ENCODE results near the gene ABLIM1. TPM values are rescaled to one million over a fixed set of nuclear protein-coding genes. Genes with fewer than 3 reads are reported as not detected.

Gene ABLIM1
- total RNA-seq, 1 experiment from 2014 or later, result 89.4 TPM

DNA sequence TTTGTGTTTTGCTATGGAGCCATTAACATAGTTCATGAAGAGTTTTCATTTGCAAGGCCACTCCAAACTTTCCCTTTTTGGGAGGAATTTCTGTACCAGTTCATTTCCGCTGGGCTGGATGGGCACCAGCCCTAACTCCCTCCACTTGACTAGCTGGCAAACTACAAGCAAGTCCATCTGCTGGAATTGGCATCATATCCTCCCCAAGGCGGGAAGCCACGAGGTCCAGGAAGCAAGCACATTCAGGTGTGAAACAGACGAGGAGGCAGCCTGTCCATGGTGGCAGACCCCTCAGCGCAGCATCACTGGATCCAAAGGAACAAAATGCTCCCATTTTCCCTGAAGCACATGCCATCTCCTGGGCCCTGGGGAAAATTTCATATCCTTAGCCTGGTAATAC is 125.8 kb downstream of the ABLIM1 start:
- TF ChIP-seq, protein P1, sequence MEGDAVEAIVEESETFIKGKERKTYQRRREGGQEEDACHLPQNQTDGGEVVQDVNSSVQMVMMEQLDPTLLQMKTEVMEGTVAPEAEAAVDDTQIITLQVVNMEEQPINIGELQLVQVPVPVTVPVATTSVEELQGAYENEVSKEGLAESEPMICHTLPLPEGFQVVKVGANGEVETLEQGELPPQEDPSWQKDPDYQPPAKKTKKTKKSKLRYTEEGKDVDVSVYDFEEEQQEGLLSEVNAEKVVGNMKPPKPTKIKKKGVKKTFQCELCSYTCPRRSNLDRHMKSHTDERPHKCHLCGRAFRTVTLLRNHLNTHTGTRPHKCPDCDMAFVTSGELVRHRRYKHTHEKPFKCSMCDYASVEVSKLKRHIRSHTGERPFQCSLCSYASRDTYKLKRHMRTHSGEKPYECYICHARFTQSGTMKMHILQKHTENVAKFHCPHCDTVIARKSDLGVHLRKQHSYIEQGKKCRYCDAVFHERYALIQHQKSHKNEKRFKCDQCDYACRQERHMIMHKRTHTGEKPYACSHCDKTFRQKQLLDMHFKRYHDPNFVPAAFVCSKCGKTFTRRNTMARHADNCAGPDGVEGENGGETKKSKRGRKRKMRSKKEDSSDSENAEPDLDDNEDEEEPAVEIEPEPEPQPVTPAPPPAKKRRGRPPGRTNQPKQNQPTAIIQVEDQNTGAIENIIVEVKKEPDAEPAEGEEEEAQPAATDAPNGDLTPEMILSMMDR (IDR thresholded peaks at IDR 0.05; ENCODE audit: unreplicated experiment), result no peak
- CTCF ChIA-PET, result interaction anchor here (0.6 to 1.6 kb wide), 3 partner anchors 12 to 582 kb away, joined by 3 to 4 read pairs (median 4); no protein-coding TSS in a partner anchor
- Mint-ChIP-seq H3K4me1 (ENCODE audit: low read depth, unreplicated experiment) (no peaks in the 10 kb centered on the region), H3K36me3 (ENCODE audit: insufficient read depth, unreplicated experiment) (no peaks in the 10 kb centered on the region), H3K9me3 (ENCODE audit: low read depth, unreplicated experiment) (no peaks in the 10 kb centered on the region), H3K27me3 (ENCODE audit: unreplicated experiment) (no peaks in the 10 kb centered on the region), H3K27ac (ENCODE audit: unreplicated experiment) (no peak overlapping the region), H3K4me3 (ENCODE audit: low read depth, unreplicated experiment) (no peak overlapping the region)
- DNase-seq, result no peak
- no TSS peak for BruUV-seq (replicated peaks)
- intact Hi-C loops (cut with micrococcal nuclease; ENCODE audit: unreplicated experiment), result no loop called here

DNA sequence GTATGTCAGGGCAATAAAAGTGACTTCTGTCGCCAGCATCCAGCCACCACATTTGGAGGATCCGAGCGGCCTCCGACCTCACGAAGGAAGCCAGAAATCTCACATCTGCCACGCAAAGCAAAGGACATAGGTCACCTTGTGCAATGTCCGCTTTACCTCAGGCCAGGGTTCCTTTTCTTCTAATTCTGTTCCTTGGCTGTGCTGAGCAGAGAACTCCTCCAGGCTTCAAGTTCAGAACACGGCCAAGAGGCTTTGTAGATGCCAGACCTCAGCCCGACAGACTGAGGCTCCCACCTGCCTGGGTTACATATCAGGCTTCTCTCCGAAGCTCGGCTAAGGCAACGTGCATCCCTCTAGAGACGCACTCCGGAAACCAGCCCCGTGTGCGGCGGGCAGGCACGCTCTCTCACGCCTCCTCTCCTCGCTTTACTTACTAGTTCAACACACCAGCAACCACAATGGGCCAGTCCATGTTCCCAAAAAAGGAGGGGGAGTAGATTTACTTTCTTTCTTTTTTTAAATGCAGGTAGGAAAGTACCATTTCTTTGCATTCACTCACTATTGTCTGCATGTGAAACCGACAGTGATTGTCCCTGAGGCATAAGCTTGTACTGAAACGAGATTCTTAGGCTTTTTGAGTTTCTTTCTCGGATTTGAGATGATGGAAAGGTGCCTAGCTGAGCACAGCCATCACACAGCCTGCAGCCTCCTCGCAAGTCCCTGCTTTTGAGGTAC is 131.4 kb downstream of the ABLIM1 start:
- BruUV-seq (replicated peaks), result TSS peak; percentile 68
- Mint-ChIP-seq H3K27me3 (ENCODE audit: unreplicated experiment) (no peaks in the 10 kb centered on the region), H3K4me1 (ENCODE audit: low read depth, unreplicated experiment) (peaks cover 32% of the 10 kb centered on the region), H3K4me3 (ENCODE audit: low read depth, unreplicated experiment) (peak overlapping the region; percentile 92), H3K9me3 (ENCODE audit: low read depth, unreplicated experiment) (no peaks in the 10 kb centered on the region), H3K27ac (ENCODE audit: unreplicated experiment) (peak overlapping the region; percentile 92), H3K36me3 (ENCODE audit: insufficient read depth, unreplicated experiment) (peaks cover 26% of the 10 kb centered on the region)
- CTCF ChIA-PET, result interaction anchor here (0.7 to 0.8 kb wide), 3 partner anchors 8 to 902 kb away, joined by 3 to 5 read pairs (median 3); no protein-coding TSS in a partner anchor
- intact Hi-C loops (cut with micrococcal nuclease; ENCODE audit: unreplicated experiment), result no loop called here
- peak; percentile 75 for DNase-seq
- TF ChIP-seq, protein P1 (IDR thresholded peaks at IDR 0.05; ENCODE audit: unreplicated experiment), result no peak

DNA sequence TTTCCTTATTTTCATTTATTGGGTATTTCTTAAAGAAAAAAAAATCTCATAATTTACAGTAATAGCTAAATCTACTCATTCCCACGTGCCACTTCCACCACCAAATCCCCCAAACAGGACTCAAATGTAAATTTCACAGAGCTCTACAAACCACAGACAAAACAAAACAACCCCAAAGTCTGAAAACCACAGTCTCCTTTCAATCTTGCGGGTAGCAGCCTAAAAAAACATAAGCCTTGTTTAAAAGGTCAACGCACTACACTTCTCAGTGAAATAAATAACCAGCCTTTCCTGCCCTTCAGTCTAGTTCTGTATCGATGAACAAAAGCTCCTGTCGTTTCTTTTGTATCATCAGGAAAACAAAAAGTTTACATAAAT is 132.0 kb downstream of the ABLIM1 start:
- intact Hi-C loops (cut with micrococcal nuclease; ENCODE audit: unreplicated experiment), result no loop called here
- no TSS peak for BruUV-seq (replicated peaks)
- TF ChIP-seq, protein P1 (IDR thresholded peaks at IDR 0.05; ENCODE audit: unreplicated experiment), result no peak
- Mint-ChIP-seq H3K4me3 (ENCODE audit: low read depth, unreplicated experiment) (peak overlapping the region; percentile 92), H3K27ac (ENCODE audit: unreplicated experiment) (peak overlapping the region; percentile 92), H3K4me1 (ENCODE audit: low read depth, unreplicated experiment) (peaks cover 38% of the 10 kb centered on the region), H3K9me3 (ENCODE audit: low read depth, unreplicated experiment) (no peaks in the 10 kb centered on the region), H3K36me3 (ENCODE audit: insufficient read depth, unreplicated experiment) (peaks cover 31% of the 10 kb centered on the region), H3K27me3 (ENCODE audit: unreplicated experiment) (no peaks in the 10 kb centered on the region)
- CTCF ChIA-PET, result interaction anchor here (1.3 kb wide), 1 partner anchor 55 kb away, joined by 4 read pairs; no protein-coding TSS in a partner anchor
- no peak for DNase-seq

DNA sequence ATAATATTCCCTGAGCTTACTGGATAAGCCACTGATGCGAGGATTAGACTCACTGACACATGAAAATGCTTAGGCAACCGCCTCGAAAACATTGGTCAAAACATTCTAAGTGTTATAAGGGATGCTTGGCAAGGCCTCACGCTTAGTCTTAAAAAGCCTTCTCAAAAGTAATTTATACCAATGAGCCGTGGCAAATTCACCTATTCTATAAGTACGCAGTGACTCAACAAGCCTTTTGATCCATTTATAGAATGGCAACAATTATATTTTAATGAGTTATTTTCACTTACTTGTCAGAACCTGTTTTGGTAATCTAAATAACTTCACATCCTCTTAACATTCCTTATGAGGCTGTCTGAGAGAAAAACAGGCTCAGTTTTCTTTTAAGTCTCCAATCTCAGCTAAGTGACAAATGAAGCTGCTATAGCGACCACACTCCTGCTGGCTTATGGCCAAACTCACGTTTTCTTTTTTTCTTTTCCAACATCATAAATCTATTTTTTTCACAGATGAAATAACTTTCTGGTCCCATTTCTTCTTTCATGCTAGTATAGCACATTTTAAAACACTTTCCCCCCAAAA is 132.6 kb downstream of the ABLIM1 start:
- TF ChIP-seq, protein P1 (IDR thresholded peaks at IDR 0.05; ENCODE audit: unreplicated experiment), result no peak
- Mint-ChIP-seq H3K4me1 (ENCODE audit: low read depth, unreplicated experiment) (peaks cover 44% of the 10 kb centered on the region), H3K9me3 (ENCODE audit: low read depth, unreplicated experiment) (no peaks in the 10 kb centered on the region), H3K27me3 (ENCODE audit: unreplicated experiment) (no peaks in the 10 kb centered on the region), H3K27ac (ENCODE audit: unreplicated experiment) (peak overlapping the region; percentile 92), H3K4me3 (ENCODE audit: low read depth, unreplicated experiment) (peak overlapping the region; percentile 92), H3K36me3 (ENCODE audit: insufficient read depth, unreplicated experiment) (peaks cover 34% of the 10 kb centered on the region)
- no TSS peak for BruUV-seq (replicated peaks)
- no peak for DNase-seq
- CTCF ChIA-PET, result interaction anchor here (1.3 kb wide), 1 partner anchor 54 kb away, joined by 4 read pairs; no protein-coding TSS in a partner anchor
- intact Hi-C loops (cut with micrococcal nuclease; ENCODE audit: unreplicated experiment), result no loop called here
